CD14-positive monocyte (primary cell): ENCODE measurements around the gene TUBG1. TPM values are rescaled to one million over a fixed set of nuclear protein-coding genes. Genes with fewer than 3 reads are reported as not detected.

Experiments
- DNase-seq, 3 donors: peaks; one replicate each; pipeline ENCODE4 v3.0.0-alpha.2; 2011 to 2022
- H2AFZ ChIP-seq: 2 replicates; pipeline ENCODE4 v1.6.0; 2012; ENCODE audit warnings: mild to moderate bottlenecking, low read depth, low read length, inconsistent platforms; ENCODE audit not compliant: insufficient read depth, poor library complexity, severe bottlenecking
- H3K27ac ChIP-seq, 2 donors: 1 replicate in 1 of 2; 2 replicates in 1 of 2; pipeline ENCODE4 v1.5.1; 2012 to 2013; ENCODE audit warnings: low read length in 2 of 2, control low read depth in 1 of 2, inconsistent platforms in 1 of 2, low read depth in 1 of 2, mild to moderate bottlenecking in 1 of 2
- H3K27me3 ChIP-seq, 2 donors: one replicate each; pipeline versions ENCODE4 v1.6.0 to v1.6.1; 2011 to 2013; ENCODE audit warnings: low read length in 2 of 2; ENCODE audit not compliant: control insufficient read depth in 2 of 2, insufficient read depth in 2 of 2
- H3K36me3 ChIP-seq, 2 donors: replicated peaks in 1 of 2; 1 replicate in 1 of 2; 2 replicates in 1 of 2; pipeline versions ENCODE4 v1.5.1 to v1.6.1; 2012 to 2013; ENCODE audit warnings: low read length in 2 of 2, control low read depth in 1 of 2, inconsistent platforms in 1 of 2, mild to moderate bottlenecking in 1 of 2; ENCODE audit not compliant: insufficient read depth in 2 of 2, control insufficient read depth in 1 of 2
- H3K4me1 ChIP-seq, 2 donors: 1 replicate in 1 of 2; 2 replicates in 1 of 2; pipeline versions ENCODE4 v1.5.1 to v1.6.1; 2012 to 2013; ENCODE audit warnings: low read length in 2 of 2, control low read depth in 1 of 2, inconsistent platforms in 1 of 2, mild to moderate bottlenecking in 1 of 2, moderate library complexity in 1 of 2; ENCODE audit not compliant: insufficient read depth in 2 of 2, control insufficient read depth in 1 of 2
- H3K4me2 ChIP-seq: replicated peaks from 2 replicates; pipeline ENCODE3; 2012; ENCODE audit warnings: low read length, moderate library complexity, mild to moderate bottlenecking; ENCODE audit not compliant: poor library complexity, severe bottlenecking; ENCODE audit errors: extremely low read depth
- H3K4me3 ChIP-seq, 3 experiments: fragments of 200-600 bp in 1 of 3; sonication (generic) in 1 of 3; replicated peaks in 1 of 3; 1 replicate in 2 of 3; 2 replicates in 1 of 3; pipeline ENCODE4 v1.5.1; 2011 to 2013; ENCODE audit warnings: low read length in 3 of 3, mild to moderate bottlenecking in 3 of 3, control low read depth in 2 of 3, low read depth in 2 of 3, inconsistent platforms in 1 of 3, moderate library complexity in 1 of 3
- H3K79me2 ChIP-seq: 2 replicates; pipeline ENCODE4 v1.6.0; 2012; ENCODE audit warnings: mild to moderate bottlenecking, control low read depth, inconsistent platforms, low read length, moderate library complexity; ENCODE audit not compliant: insufficient read depth
- H3K9ac ChIP-seq: 2 replicates; pipeline ENCODE4 v1.6.0; 2017; ENCODE audit warnings: low read length, mild to moderate bottlenecking; ENCODE audit not compliant: insufficient read depth, poor library complexity, severe bottlenecking
- H3K9me3 ChIP-seq, 2 donors: replicated peaks in 1 of 2; 1 replicate in 1 of 2; 2 replicates in 1 of 2; pipeline versions ENCODE4 v1.5.1 to v1.6.1; 2012 to 2013; ENCODE audit warnings: low read length in 2 of 2, control low read depth in 1 of 2; ENCODE audit not compliant: control insufficient read depth in 1 of 2, insufficient read depth in 1 of 2
- H4K20me1 ChIP-seq: 2 replicates; pipeline ENCODE4 v1.6.0; 2012; ENCODE audit warnings: mild to moderate bottlenecking, low read length, control low read depth, moderate library complexity; ENCODE audit not compliant: insufficient read depth
- H3K27ac Mint-ChIP-seq, 7 donors: one replicate each; pipeline ENCODE4 v1.8.0; 2020; ENCODE audit warnings: mild to moderate bottlenecking in 7 of 7, mixed read lengths in 7 of 7, moderate library complexity in 6 of 7, inconsistent platforms in 2 of 7
- H3K27me3 Mint-ChIP-seq, 3 donors: one replicate each; pipeline ENCODE4 v1.8.0; 2021 to 2022; ENCODE audit warnings: low read depth in 3 of 3, mild to moderate bottlenecking in 3 of 3, mixed read lengths in 3 of 3, moderate library complexity in 3 of 3, inconsistent platforms in 1 of 3
- H3K36me3 Mint-ChIP-seq, 2 donors: one replicate each; pipeline ENCODE4 v1.8.0; 2020; ENCODE audit warnings: mixed read lengths in 2 of 2, inconsistent platforms in 1 of 2, mild to moderate bottlenecking in 1 of 2
- H3K4me1 Mint-ChIP-seq: one replicate; pipeline ENCODE4 v1.8.0; 2020; ENCODE audit warnings: mild to moderate bottlenecking, mixed read lengths
- H3K4me3 Mint-ChIP-seq, 2 donors: one replicate each; pipeline ENCODE4 v1.8.0; 2020; ENCODE audit warnings: mild to moderate bottlenecking in 2 of 2, mixed read lengths in 2 of 2, moderate library complexity in 1 of 2
- H3K9me3 Mint-ChIP-seq, 7 donors: one replicate each; pipeline ENCODE4 v1.8.0; 2020 to 2022; ENCODE audit warnings: mixed read lengths in 7 of 7, mild to moderate bottlenecking in 6 of 7, moderate library complexity in 6 of 7, inconsistent platforms in 2 of 7
- WGBS: methylation state at CpG from one replicate; pipeline ENCODE4 v1.1.5; 2013; ENCODE audit warnings: missing lambda C conversion rate; ENCODE audit not compliant: insufficient coverage; 5-methylcytosine and 5-hydroxymethylcytosine counted together
- intact Hi-C, 2 donors: fragments of 100-400 bp; cut with micrococcal nuclease; formaldehyde crosslinking; loops; one replicate each; pipeline versions ENCODE4 v1.15.0 to v1.15.1; 2023
- polyA plus RNA-seq, 3 donors: library from polyadenylated mRNA; depleted of rRNA in 1 of 3; unstranded in 2 of 3; stranded (reverse) in 1 of 3; fragments of 300-500 nt in 2 of 3; fragments of >200 nt in 1 of 3; fragmentation: Illumina TruSeq in 2 of 3; gene quantifications; 1 replicate in 2 of 3; 2 replicates in 1 of 3; pipeline ENCODE4 v1.2.3, GENCODE V29; 2012 to 2021
- TF ChIP-seq, protein P1 (sequence below): fragments of 200-600 bp; IDR thresholded peaks from one replicate; pipeline ENCODE4 v1.8.0; 2022; ENCODE audit warnings: antibody characterized with exemption, mild to moderate bottlenecking

TUBG1 gene
- polyA plus RNA-seq, 3 donors, result 7.5 to 17.4 (median 10.2) TPM

- Histone ChIP-seq H2AFZ (no peak overlapping the region), H3K27ac (peak overlapping the region in 1 of 2 donors; percentile 94), H3K9ac (no peak overlapping the region), H3K36me3 (peaks cover 43 to 51% of the 10 kb centered on the region in 2 donors), H3K79me2 (peaks cover 65% of the 10 kb centered on the region), H3K4me1 (peaks cover 44 to 59% of the 10 kb centered on the region in 2 donors), H3K4me3 (no peak overlapping the region), H3K4me2 (no peak overlapping the region), H3K27me3 (no peaks in the 10 kb centered on the region), H4K20me1 (peaks cover 53% of the 10 kb centered on the region), H3K9me3 (no peaks in the 10 kb centered on the region)
- no peak for DNase-seq
- H3K27me3 Mint-ChIP-seq, result peaks cover 0 to 2% (median 1%) of the 10 kb centered on the region in 3 donors
- TF ChIP-seq, protein P1, sequence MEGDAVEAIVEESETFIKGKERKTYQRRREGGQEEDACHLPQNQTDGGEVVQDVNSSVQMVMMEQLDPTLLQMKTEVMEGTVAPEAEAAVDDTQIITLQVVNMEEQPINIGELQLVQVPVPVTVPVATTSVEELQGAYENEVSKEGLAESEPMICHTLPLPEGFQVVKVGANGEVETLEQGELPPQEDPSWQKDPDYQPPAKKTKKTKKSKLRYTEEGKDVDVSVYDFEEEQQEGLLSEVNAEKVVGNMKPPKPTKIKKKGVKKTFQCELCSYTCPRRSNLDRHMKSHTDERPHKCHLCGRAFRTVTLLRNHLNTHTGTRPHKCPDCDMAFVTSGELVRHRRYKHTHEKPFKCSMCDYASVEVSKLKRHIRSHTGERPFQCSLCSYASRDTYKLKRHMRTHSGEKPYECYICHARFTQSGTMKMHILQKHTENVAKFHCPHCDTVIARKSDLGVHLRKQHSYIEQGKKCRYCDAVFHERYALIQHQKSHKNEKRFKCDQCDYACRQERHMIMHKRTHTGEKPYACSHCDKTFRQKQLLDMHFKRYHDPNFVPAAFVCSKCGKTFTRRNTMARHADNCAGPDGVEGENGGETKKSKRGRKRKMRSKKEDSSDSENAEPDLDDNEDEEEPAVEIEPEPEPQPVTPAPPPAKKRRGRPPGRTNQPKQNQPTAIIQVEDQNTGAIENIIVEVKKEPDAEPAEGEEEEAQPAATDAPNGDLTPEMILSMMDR, result no peak
- H3K9me3 Mint-ChIP-seq, result peaks cover 0 to 3% (median 0%) of the 10 kb centered on the region in 7 donors
- H3K36me3 Mint-ChIP-seq, result peaks cover 44 to 54% of the 10 kb centered on the region in 2 donors
- 99% methylated on average over 11 of the region's 16 CpGs for WGBS
- peak overlapping the region in 4 of 7 donors; percentile 30 to 96 (median 90) for H3K27ac Mint-ChIP-seq
- H3K4me1 Mint-ChIP-seq, result peaks cover 39% of the 10 kb centered on the region
- intact Hi-C loops, result loop anchor here (5.0 kb wide), 2 partner anchors 42 to 432 kb away; partner anchors contain the start of genes RETREG3 (in 1 of the 2), RPL27 (in 1 of the 2) and TUBG1 (in 1 of the 2)
- H3K4me3 Mint-ChIP-seq, result no peak overlapping the region
Observed at GRCh38 chr17:42565523-42566214, 43.8 kb upstream of the TUBG1 start.

DNA sequence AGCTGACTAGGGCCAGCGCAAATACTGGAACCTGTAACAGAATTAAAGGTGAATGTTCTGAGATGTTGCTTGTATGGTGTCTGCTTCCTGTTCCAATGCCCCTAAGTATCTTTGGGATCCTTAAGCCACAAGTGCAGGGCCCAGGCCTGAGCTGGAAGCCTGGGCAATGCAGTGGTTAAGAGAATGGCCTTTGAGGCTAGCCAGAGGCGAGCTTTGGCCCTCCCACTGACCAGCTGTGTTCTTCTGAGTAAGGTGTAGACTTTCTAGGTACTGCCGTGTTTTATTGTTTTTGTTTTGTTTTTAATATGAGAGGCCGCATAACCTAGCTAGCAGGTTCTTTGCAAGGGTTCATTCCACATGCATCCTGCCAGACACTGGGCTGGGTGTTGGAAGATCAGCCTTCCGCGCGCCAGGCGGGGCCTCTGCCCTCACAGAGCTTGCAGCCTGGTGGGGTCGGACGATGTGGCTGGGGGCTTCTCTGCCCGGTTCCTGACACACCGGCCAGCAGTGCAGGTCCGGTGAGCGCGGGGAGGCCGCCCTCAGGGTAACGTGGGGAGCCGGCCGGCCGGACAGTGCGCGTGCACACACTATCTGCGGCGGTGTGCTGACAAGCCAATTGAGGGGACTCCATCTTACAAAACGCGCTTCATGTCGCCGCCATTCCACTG is 43.1 kb upstream of the TUBG1 start:
- H3K79me2 ChIP-seq, result peaks cover 71% of the 10 kb centered on the region
- Mint-ChIP-seq H3K9me3 (peaks cover 0 to 3% (median 0%) of the 10 kb centered on the region in 7 donors), H3K27ac (peak overlapping the region; percentile 85 to 97 (median 95)), H3K36me3 (peaks cover 51 to 60% of the 10 kb centered on the region in 2 donors), H3K27me3 (peaks cover 0 to 2% (median 1%) of the 10 kb centered on the region in 3 donors), H3K4me1 (peaks cover 39% of the 10 kb centered on the region), H3K4me3 (peak overlapping the region; percentile 93 to 96)
- H3K9me3 ChIP-seq, result no peaks in the 10 kb centered on the region
- H3K4me3 ChIP-seq, result peak overlapping the region; percentile 94 to 97 (median 97)
- H3K4me2 ChIP-seq, result peak overlapping the region; percentile 78
- H3K36me3 ChIP-seq, result peaks cover 49 to 58% of the 10 kb centered on the region in 2 donors
- intact Hi-C loops, result loop anchor here (5.0 kb wide), 2 partner anchors 41 to 431 kb away; partner anchors contain the start of genes RETREG3 (in 1 of the 2), RPL27 (in 1 of the 2) and TUBG1 (in 1 of the 2)
- peaks cover 44 to 58% of the 10 kb centered on the region in 2 donors for H3K4me1 ChIP-seq
- TF ChIP-seq, protein P1, result no peak
- no peaks in the 10 kb centered on the region for H3K27me3 ChIP-seq
- H3K9ac ChIP-seq, result peak overlapping the region; percentile 92
- peaks cover 60% of the 10 kb centered on the region for H4K20me1 ChIP-seq
- 51% methylated on average over 18 of the region's 28 CpGs for WGBS
- peak overlapping the region; percentile 84 to 94 for H3K27ac ChIP-seq
- DNase-seq, result no peak
- H2AFZ ChIP-seq, result peak overlapping the region; percentile 84
